ENCODE results near the gene C17orf67. TPM values are rescaled to one million over a fixed set of nuclear protein-coding genes. Genes with fewer than 3 reads are reported as not detected.

The C17orf67 gene
- total and polyA plus RNA-seq, 2 of the 13 experiments (the other 11 are each of a cell fraction or from before 2014, with no cell fraction given): 0.41 to 0.86 TPM

DNA sequence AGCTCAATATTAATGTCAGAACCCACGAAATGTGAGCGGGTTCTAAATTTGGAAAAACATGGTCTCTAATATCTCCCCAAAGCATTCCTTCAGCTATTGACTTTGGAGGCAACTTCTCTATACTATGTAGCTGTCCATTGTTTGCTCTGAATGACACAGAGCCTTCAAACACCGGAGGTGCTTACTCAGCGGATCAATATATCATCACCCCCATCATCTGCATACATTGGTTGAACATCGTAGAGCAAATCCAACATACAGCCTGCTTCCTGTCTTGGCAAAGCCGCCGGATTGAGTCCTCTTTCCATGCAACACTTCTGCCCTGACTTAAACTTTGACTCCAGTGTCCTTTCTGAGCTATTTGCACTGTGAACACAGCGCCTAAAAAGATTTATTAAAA, 61.3 kb downstream of the C17orf67 start:
- no peaks in the 10 kb centered on the region for H4K20me1 ChIP-seq (ENCODE audit: insufficient read depth, low read length)
- ChIA-PET CTCF (ENCODE audit: low intra/inter-chr PET ratio, low total read pairs) (no interaction called here), POLR2A (no interaction called here)
- no peaks in the 10 kb centered on the region for H3K9me3 ChIP-seq (ENCODE audit: low read length)
- FAIRE-seq (peak; percentile 96), DNase-seq (ENCODE audit: low spot score) (peak; percentile 80), ATAC-seq (peak; percentile 97)
- no TSS peak for BruUV-seq (replicated peaks)
- no peak overlapping the region for H2AFZ ChIP-seq (ENCODE audit: low read length)
- no peaks in the 10 kb centered on the region for H3K79me2 ChIP-seq (ENCODE audit: insufficient read depth, low read length)
- in situ Hi-C loops (cut with HindIII; ENCODE audit: extremely low pct_ligation_motif_present, low pct_unique_long_range_greater_than_20kb): no loop called here
- no peak overlapping the region for H3K9ac ChIP-seq (ENCODE audit: insufficient read depth, low read depth, low read length)
- no peaks in the 10 kb centered on the region for H3K36me3 ChIP-seq (replicated peaks in 1 of 2; ENCODE audit: control insufficient read depth in 1 of 2, insufficient read depth in 2 of 2, low read length in 2 of 2)
- H3K4me1 ChIP-seq (ENCODE audit: insufficient read depth, low read length): peaks cover 27% of the 10 kb centered on the region
- no peak overlapping the region; a peak in 1 of 6 replicates for H3K4me3 ChIP-seq (replicated peaks in 1 of 3; ENCODE audit: insufficient read depth in 1 of 3, low read depth in 2 of 3, low read length in 3 of 3)
- H3K27me3 ChIP-seq (ENCODE audit: control insufficient read depth in 1 of 2, insufficient read depth in 2 of 2, low read length in 2 of 2): peaks cover 0 to 29% of the 10 kb centered on the region in 2 experiments; a peak in 3 of 5 replicates
- WGBS (ENCODE audit: low lambda C conversion rate): 1% methylated on average over 8 of the region's 8 CpGs
- peak overlapping the region; percentile 32 for H3K4me2 ChIP-seq (ENCODE audit: low read depth, low read length)
- peak overlapping the region; percentile 5 for H3K27ac ChIP-seq (ENCODE audit: extremely low read length, insufficient read depth, low read length)
- intact Hi-C loops (cut with micrococcal nuclease; ENCODE audit: unreplicated experiment): no loop called here
- TF ChIP-seq ZFYVE20 (CRISPR knock-in tag; IDR thresholded peaks at IDR 0.05; ENCODE audit: borderline replicate concordance, low read depth): no peak
- no peak for TF ChIP-seq ZNF766 (CRISPR knock-in tag; IDR thresholded peaks at IDR 0.05; ENCODE audit: borderline replicate concordance)
- TF ChIP-seq ZBTB42 (CRISPR knock-in tag; IDR thresholded peaks at IDR 0.05): no peak
- peak; percentile 47; the same call in 1 of the 2 replicates for TF ChIP-seq GFI1 (CRISPR knock-in tag; IDR thresholded peaks at IDR 0.05; ENCODE audit: borderline replicate concordance)
- TF ChIP-seq CREB1 (IDR thresholded peaks at IDR 0.05): no peak
- TF ChIP-seq CREB1 (CRISPR knock-in tag; IDR thresholded peaks at IDR 0.05): peak; percentile 65
- TF ChIP-seq NFIC (IDR thresholded peaks at IDR 0.05; ENCODE audit: low read length): peak; percentile 77; the same call in 1 of the 2 replicates
- TF ChIP-seq SATB2 (CRISPR knock-in tag; IDR thresholded peaks at IDR 0.05): no peak
- TF ChIP-seq ZMYM3 (CRISPR knock-in tag; IDR thresholded peaks at IDR 0.05): no peak
- TF ChIP-seq ZNF33A (CRISPR knock-in tag; IDR thresholded peaks at IDR 0.05; ENCODE audit: borderline replicate concordance): no peak
- TF ChIP-seq FOXA1 (IDR thresholded peaks at IDR 0.05): 0 out of 2 replicates have a peak, but pooled peaks have one; percentile 37
- TF ChIP-seq FOXA1 (CRISPR knock-in tag; IDR thresholded peaks at IDR 0.05): peak; percentile 75
- TF ChIP-seq ZNF720 (CRISPR knock-in tag; IDR thresholded peaks at IDR 0.05): no peak
- TF ChIP-seq SMAD3 (CRISPR knock-in tag; IDR thresholded peaks at IDR 0.05): 0 out of 2 replicates have a peak, but pooled peaks have one; percentile 64
- TF ChIP-seq, protein P1, sequence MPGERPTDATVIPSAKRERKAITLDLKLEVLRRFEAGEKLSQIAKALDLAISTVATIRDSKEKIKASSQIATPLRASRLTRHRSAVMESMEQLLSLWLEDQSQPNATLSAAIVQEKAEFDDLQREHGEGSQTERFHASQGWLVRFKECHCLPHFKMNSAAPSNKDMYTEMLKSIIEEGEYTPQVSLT (CRISPR knock-in tag; IDR thresholded peaks at IDR 0.05; ENCODE audit: borderline replicate concordance, low read depth): no peak
- TF ChIP-seq, protein P2, sequence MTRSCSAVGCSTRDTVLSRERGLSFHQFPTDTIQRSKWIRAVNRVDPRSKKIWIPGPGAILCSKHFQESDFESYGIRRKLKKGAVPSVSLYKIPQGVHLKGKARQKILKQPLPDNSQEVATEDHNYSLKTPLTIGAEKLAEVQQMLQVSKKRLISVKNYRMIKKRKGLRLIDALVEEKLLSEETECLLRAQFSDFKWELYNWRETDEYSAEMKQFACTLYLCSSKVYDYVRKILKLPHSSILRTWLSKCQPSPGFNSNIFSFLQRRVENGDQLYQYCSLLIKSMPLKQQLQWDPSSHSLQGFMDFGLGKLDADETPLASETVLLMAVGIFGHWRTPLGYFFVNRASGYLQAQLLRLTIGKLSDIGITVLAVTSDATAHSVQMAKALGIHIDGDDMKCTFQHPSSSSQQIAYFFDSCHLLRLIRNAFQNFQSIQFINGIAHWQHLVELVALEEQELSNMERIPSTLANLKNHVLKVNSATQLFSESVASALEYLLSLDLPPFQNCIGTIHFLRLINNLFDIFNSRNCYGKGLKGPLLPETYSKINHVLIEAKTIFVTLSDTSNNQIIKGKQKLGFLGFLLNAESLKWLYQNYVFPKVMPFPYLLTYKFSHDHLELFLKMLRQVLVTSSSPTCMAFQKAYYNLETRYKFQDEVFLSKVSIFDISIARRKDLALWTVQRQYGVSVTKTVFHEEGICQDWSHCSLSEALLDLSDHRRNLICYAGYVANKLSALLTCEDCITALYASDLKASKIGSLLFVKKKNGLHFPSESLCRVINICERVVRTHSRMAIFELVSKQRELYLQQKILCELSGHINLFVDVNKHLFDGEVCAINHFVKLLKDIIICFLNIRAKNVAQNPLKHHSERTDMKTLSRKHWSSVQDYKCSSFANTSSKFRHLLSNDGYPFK (CRISPR knock-in tag; IDR thresholded peaks at IDR 0.05; ENCODE audit: borderline replicate concordance): no peak
- TF ChIP-seq, protein P3, sequence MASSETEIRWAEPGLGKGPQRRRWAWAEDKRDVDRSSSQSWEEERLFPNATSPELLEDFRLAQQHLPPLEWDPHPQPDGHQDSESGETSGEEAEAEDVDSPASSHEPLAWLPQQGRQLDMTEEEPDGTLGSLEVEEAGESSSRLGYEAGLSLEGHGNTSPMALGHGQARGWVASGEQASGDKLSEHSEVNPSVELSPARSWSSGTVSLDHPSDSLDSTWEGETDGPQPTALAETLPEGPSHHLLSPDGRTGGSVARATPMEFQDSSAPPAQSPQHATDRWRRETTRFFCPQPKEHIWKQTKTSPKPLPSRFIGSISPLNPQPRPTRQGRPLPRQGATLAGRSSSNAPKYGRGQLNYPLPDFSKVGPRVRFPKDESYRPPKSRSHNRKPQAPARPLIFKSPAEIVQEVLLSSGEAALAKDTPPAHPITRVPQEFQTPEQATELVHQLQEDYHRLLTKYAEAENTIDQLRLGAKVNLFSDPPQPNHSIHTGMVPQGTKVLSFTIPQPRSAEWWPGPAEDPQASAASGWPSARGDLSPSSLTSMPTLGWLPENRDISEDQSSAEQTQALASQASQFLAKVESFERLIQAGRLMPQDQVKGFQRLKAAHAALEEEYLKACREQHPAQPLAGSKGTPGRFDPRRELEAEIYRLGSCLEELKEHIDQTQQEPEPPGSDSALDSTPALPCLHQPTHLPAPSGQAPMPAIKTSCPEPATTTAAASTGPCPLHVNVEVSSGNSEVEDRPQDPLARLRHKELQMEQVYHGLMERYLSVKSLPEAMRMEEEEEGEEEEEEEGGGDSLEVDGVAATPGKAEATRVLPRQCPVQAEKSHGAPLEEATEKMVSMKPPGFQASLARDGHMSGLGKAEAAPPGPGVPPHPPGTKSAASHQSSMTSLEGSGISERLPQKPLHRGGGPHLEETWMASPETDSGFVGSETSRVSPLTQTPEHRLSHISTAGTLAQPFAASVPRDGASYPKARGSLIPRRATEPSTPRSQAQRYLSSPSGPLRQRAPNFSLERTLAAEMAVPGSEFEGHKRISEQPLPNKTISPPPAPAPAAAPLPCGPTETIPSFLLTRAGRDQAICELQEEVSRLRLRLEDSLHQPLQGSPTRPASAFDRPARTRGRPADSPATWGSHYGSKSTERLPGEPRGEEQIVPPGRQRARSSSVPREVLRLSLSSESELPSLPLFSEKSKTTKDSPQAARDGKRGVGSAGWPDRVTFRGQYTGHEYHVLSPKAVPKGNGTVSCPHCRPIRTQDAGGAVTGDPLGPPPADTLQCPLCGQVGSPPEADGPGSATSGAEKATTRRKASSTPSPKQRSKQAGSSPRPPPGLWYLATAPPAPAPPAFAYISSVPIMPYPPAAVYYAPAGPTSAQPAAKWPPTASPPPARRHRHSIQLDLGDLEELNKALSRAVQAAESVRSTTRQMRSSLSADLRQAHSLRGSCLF (CRISPR knock-in tag; IDR thresholded peaks at IDR 0.05; ENCODE audit: borderline replicate concordance): no peak
- peak; percentile 32; the same call in 1 of the 2 replicates for TF ChIP-seq ZNF557 (CRISPR knock-in tag; IDR thresholded peaks at IDR 0.05)
- peak; percentile 37; the same call in 1 of the 2 replicates for TF ChIP-seq TCF7 (IDR thresholded peaks at IDR 0.05; ENCODE audit: low read depth)
